T-helper 9 cell (primary cell): Measurements from ENCODE around the gene CASP6.
"Not testable (repeated sequence)": the region's sequence is repeated elsewhere in the genome, so short reads cannot be mapped to it uniquely, and the experiment has no call there.

Experiments used
- DNase-seq: peaks from one replicate; pipeline ENCODE4 v3.0.0-alpha.2; 2020

The CASP6 gene

GRCh38 chr4:109718759-109719158 is 15.5 kb upstream of the CASP6 start:
- DNase-seq = no peak

- DNase-seq = no peak
Measured at GRCh38 chr4:109713500-109713899, 10.3 kb upstream of the CASP6 start.

- no peak for DNase-seq
Measured at GRCh38 chr4:109708990-109709389, 5.7 kb upstream of the CASP6 start.

- no peak for DNase-seq
Measured at GRCh38 chr4:109708435-109708834, 5.2 kb upstream of the CASP6 start.

GRCh38 chr4:109703664-109704361 is 568 bp upstream of the CASP6 start:
- no peak for DNase-seq

- DNase-seq = no peak
Measured at GRCh38 chr4:109701566-109702410, 1.5 kb downstream of the CASP6 start.

GRCh38 chr4:109699553-109700225 is 3.6 kb downstream of the CASP6 start:
- DNase-seq = no peak

GRCh38 chr4:109698656-109699055 is 4.6 kb downstream of the CASP6 start:
- no peak for DNase-seq

- no peak for DNase-seq
Measured at GRCh38 chr4:109691411-109691920, 11.8 kb downstream of the CASP6 start.

- DNase-seq = no peak
Measured at GRCh38 chr4:109690690-109691410, 12.4 kb downstream of the CASP6 start.

- DNase-seq = no peak
Measured at GRCh38 chr4:109684727-109685126, 18.5 kb downstream of the CASP6 start.

GRCh38 chr4:109683621-109684253 is 19.5 kb downstream of the CASP6 start:
- DNase-seq = no peak

- DNase-seq = no peak
Measured at GRCh38 chr4:109682875-109683274, 20.4 kb downstream of the CASP6 start.

- not testable (repeated sequence) for DNase-seq
Measured at GRCh38 chr4:109678925-109679324, 24.3 kb downstream of the CASP6 start.

GRCh38 chr4:109678472-109678871 is 24.8 kb downstream of the CASP6 start:
- not testable (repeated sequence) for DNase-seq

GRCh38 chr4:109676886-109677285 is 26.4 kb downstream of the CASP6 start:
- DNase-seq = no peak

- no peak for DNase-seq
Measured at GRCh38 chr4:109675843-109676242, 27.4 kb downstream of the CASP6 start.

- no peak for DNase-seq
Measured at GRCh38 chr4:109675181-109675580, 28.1 kb downstream of the CASP6 start.

GRCh38 chr4:109673303-109673702 is 29.9 kb downstream of the CASP6 start:
- no peak for DNase-seq

GRCh38 chr4:109672169-109672930 is 30.9 kb downstream of the CASP6 start:
- no peak for DNase-seq

- no peak for DNase-seq
Measured at GRCh38 chr4:109671350-109671749, 31.9 kb downstream of the CASP6 start.
